B cell (primary cell): ENCODE results near the gene B4GALT7. TPM values are rescaled to one million over a fixed set of nuclear protein-coding genes. Genes with fewer than 3 reads are reported as not detected.

Experiments used
- ATAC-seq: fragments of 200-7000 bp; cut with Tn5 transposase; one replicate; pipeline ENCODE4 v1.10.0; 2021; ENCODE audit warnings: low read depth, mild to moderate bottlenecking, moderate number of reproducible peaks, moderate library complexity
- CTCF ChIA-PET: fragments of 350-600 bp; sonication (Branson Sonifier 250); formaldehyde crosslinking; loops from one replicate; lab custom pipeline; 2021; ENCODE audit warnings: antibody characterized with exemption, inconsistent platforms; lab: Charles Lee
- POLR2A ChIA-PET: fragments of 350-600 bp; sonication (Branson Sonifier 250); formaldehyde crosslinking; loops from one replicate; lab custom pipeline; 2021; ENCODE audit warnings: antibody characterized with exemption; lab: Charles Lee
- DNase-seq: peaks from one replicate; pipeline ENCODE4 v3.0.0; 2013
- H2AFZ ChIP-seq: 2 replicates; pipeline ENCODE4 v1.6.1; 2012; ENCODE audit warnings: mild to moderate bottlenecking, low read depth, low read length; ENCODE audit not compliant: insufficient read depth, poor library complexity, severe bottlenecking
- H3K27ac ChIP-seq, 2 donors: 1 replicate in 1 of 2; 2 replicates in 1 of 2; pipeline ENCODE4 v1.5.1; 2012 to 2013; ENCODE audit warnings: low read length in 2 of 2, mild to moderate bottlenecking in 2 of 2, moderate library complexity in 1 of 2
- H3K27me3 ChIP-seq, 4 experiments: fragments of 200-600 bp in 1 of 4; sonication (generic) in 1 of 4; replicated peaks in 1 of 4; 1 replicate in 2 of 4; 2 replicates in 2 of 4; pipeline versions ENCODE4 v1.6.1 to v1.7.0; 2013 to 2016; ENCODE audit warnings: low read length in 3 of 4, mild to moderate bottlenecking in 2 of 4, mixed read lengths in 1 of 4, moderate library complexity in 1 of 4; ENCODE audit not compliant: insufficient read depth in 4 of 4, control insufficient read depth in 3 of 4; ENCODE audit errors: control extremely low read depth in 1 of 4
- H3K36me3 ChIP-seq, 2 experiments: replicated peaks in 1 of 2; 1 replicate in 1 of 2; 2 replicates in 1 of 2; pipeline versions ENCODE4 v1.6.1 to v1.7.1; 2013; ENCODE audit warnings: low read length in 1 of 2; ENCODE audit not compliant: insufficient read depth in 2 of 2, control insufficient read depth in 1 of 2; ENCODE audit errors: control extremely low read depth in 1 of 2, extremely low read depth in 1 of 2
- H3K4me1 ChIP-seq, 2 donors: fragments of 200-600 bp in 1 of 2; sonication (generic) in 1 of 2; 1 replicate in 1 of 2; 2 replicates in 1 of 2; pipeline versions ENCODE4 v1.5.1 to v1.6.1; 2013 to 2017; ENCODE audit warnings: low read length in 2 of 2; ENCODE audit not compliant: control insufficient read depth in 2 of 2, insufficient read depth in 2 of 2
- H3K4me2 ChIP-seq: replicated peaks from 2 replicates; pipeline ENCODE3; 2012; ENCODE audit warnings: mild to moderate bottlenecking, low read depth, low read length; ENCODE audit not compliant: poor library complexity, severe bottlenecking
- H3K4me3 ChIP-seq, 5 experiments: fragments of 200-600 bp in 1 of 5; sonication (generic) in 1 of 5; 1 replicate in 3 of 5; 2 replicates in 2 of 5; pipeline versions ENCODE4 v1.5.1 to v1.7.0; 2011 to 2016; ENCODE audit warnings: low read length in 4 of 5, mild to moderate bottlenecking in 4 of 5, low read depth in 2 of 5, control low read depth in 1 of 5, moderate library complexity in 1 of 5; ENCODE audit not compliant: insufficient read depth in 1 of 5; ENCODE audit errors: control extremely low read depth in 1 of 5, extremely low read depth in 1 of 5
- H3K79me2 ChIP-seq: fragments of 200-600 bp; sonication (generic); one replicate; pipeline ENCODE4 v1.6.0; 2016; ENCODE audit warnings: low read length; ENCODE audit not compliant: control insufficient read depth, insufficient read depth
- H3K9ac ChIP-seq: fragments of 200-600 bp; sonication (generic); 2 replicates; pipeline ENCODE4 v1.6.1; 2017; ENCODE audit warnings: mild to moderate bottlenecking, low read length, moderate library complexity
- H3K9me3 ChIP-seq, 3 donors: one replicate each; pipeline versions ENCODE4 v1.6.1 to v1.7.1; 2013; ENCODE audit warnings: low read length in 2 of 3; ENCODE audit not compliant: control insufficient read depth in 2 of 3, insufficient read depth in 1 of 3; ENCODE audit errors: control extremely low read depth in 1 of 3
- H4K20me1 ChIP-seq: 2 replicates; pipeline ENCODE4 v1.6.0; 2012; ENCODE audit warnings: mild to moderate bottlenecking, low read length; ENCODE audit not compliant: insufficient read depth, control insufficient read depth, poor library complexity, severe bottlenecking
- H3K27ac Mint-ChIP-seq: one replicate; pipeline ENCODE4 v1.8.0; 2021; ENCODE audit warnings: mixed read lengths
- H3K27me3 Mint-ChIP-seq: one replicate; pipeline ENCODE4 v1.8.0; 2021; ENCODE audit warnings: mixed read lengths
- H3K4me1 Mint-ChIP-seq: one replicate; pipeline ENCODE4 v1.8.0; 2021; ENCODE audit warnings: mixed read lengths
- H3K4me3 Mint-ChIP-seq: one replicate; pipeline ENCODE4 v1.8.0; 2021; ENCODE audit warnings: mixed read lengths
- H3K9me3 Mint-ChIP-seq: one replicate; pipeline ENCODE4 v1.8.0; 2022; ENCODE audit warnings: mixed read lengths; ENCODE audit not compliant: insufficient read depth
- EZH2 ChIP-seq: IDR thresholded peaks from 2 replicates; pipeline ENCODE4 v1.6.1; 2012; ENCODE audit warnings: borderline replicate concordance, low read depth, mild to moderate bottlenecking, moderate library complexity, low read length; ENCODE audit not compliant: insufficient read depth, poor library complexity, severe bottlenecking
- WGBS: methylation state at CpG from one replicate; pipeline ENCODE4 v1.1.5; 2013; ENCODE audit warnings: missing lambda C conversion rate; ENCODE audit not compliant: insufficient coverage; 5-methylcytosine and 5-hydroxymethylcytosine counted together
- intact Hi-C: fragments of 100-400 bp; cut with micrococcal nuclease; formaldehyde crosslinking; loops from one replicate; pipeline ENCODE4 v1.10.0; 2022
- polyA plus RNA-seq: library from polyadenylated mRNA; depleted of rRNA; stranded (reverse); fragments of >200 nt; gene quantifications from 2 replicates; pipeline ENCODE4 v1.2.3, GENCODE V29; 2012
- total RNA-seq, 2 donors: library from RNA; stranded (reverse); fragments of 120-200 nt in 1 of 2; gene quantifications; 1 replicate in 1 of 2; 2 replicates in 1 of 2; pipeline versions ENCODE4 v1.2.3 to v1.2.4, GENCODE V29; 2013 to 2022
- TF ChIP-seq, protein P1 (sequence below): fragments of 200-600 bp; IDR thresholded peaks from one replicate; pipeline ENCODE4 v1.8.0; 2022; ENCODE audit warnings: antibody characterized with exemption, mild to moderate bottlenecking

The B4GALT7 gene
- total and polyA plus RNA-seq, 2 donors (not counting 1 experiment from before 2014, with no cell fraction given): 27.0 to 41.8 TPM

DNA sequence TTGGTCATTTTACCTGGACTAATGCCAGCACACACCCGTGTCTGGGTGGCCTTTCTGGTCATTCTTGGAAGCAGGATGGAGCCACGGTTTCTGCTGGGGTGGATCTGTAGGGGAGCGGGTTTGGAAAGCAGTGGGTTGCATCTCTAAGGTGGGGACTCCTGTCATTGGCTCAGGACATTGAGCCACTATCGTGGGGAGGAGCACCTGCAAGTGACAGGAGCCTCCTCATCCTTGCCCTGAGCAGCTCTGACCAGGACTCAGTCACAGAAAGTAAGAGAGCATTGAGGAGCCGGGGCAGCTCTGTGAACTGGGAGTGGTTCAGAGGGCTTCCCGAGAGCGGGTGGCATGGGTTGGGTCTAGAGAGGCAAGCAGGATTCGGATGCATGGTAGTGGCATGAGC lies 3.7 kb downstream of the B4GALT7 start:
- intact Hi-C loops: loop anchor here (5.0 to 10.0 kb wide), 2 partner anchors 199 to 301 kb away; partner anchors contain the start of genes F12, PFN3, PRELID1 and RAB24
- Histone ChIP-seq H3K27me3 (no peaks in the 10 kb centered on the region), H3K79me2 (no peaks in the 10 kb centered on the region), H3K4me3 (no peak overlapping the region), H4K20me1 (peaks cover 12% of the 10 kb centered on the region), H2AFZ (no peak overlapping the region), H3K4me2 (no peak overlapping the region), H3K4me1 (peaks cover 17 to 33% of the 10 kb centered on the region in 2 donors), H3K27ac (no peak overlapping the region), H3K36me3 (peaks cover 0 to 6% of the 10 kb centered on the region in 2 experiments), H3K9ac (no peak overlapping the region), H3K9me3 (no peaks in the 10 kb centered on the region)
- H3K27me3 Mint-ChIP-seq: no peaks in the 10 kb centered on the region
- no peak overlapping the region for H3K27ac Mint-ChIP-seq
- no peak overlapping the region for H3K4me3 Mint-ChIP-seq
- no peaks in the 10 kb centered on the region for H3K9me3 Mint-ChIP-seq
- H3K4me1 Mint-ChIP-seq: peaks cover 37% of the 10 kb centered on the region
- ChIA-PET POLR2A (no interaction called here), CTCF (interaction anchor here (1.1 kb wide), 1 partner anchor 598 kb away, joined by 3 read pairs; no protein-coding TSS in a partner anchor)
- 96% methylated on average over 6 of the region's 8 CpGs for WGBS
- no peak for DNase-seq
- no peak for TF ChIP-seq EZH2
- TF ChIP-seq, protein P1, sequence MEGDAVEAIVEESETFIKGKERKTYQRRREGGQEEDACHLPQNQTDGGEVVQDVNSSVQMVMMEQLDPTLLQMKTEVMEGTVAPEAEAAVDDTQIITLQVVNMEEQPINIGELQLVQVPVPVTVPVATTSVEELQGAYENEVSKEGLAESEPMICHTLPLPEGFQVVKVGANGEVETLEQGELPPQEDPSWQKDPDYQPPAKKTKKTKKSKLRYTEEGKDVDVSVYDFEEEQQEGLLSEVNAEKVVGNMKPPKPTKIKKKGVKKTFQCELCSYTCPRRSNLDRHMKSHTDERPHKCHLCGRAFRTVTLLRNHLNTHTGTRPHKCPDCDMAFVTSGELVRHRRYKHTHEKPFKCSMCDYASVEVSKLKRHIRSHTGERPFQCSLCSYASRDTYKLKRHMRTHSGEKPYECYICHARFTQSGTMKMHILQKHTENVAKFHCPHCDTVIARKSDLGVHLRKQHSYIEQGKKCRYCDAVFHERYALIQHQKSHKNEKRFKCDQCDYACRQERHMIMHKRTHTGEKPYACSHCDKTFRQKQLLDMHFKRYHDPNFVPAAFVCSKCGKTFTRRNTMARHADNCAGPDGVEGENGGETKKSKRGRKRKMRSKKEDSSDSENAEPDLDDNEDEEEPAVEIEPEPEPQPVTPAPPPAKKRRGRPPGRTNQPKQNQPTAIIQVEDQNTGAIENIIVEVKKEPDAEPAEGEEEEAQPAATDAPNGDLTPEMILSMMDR: no peak
- no peak for ATAC-seq

DNA sequence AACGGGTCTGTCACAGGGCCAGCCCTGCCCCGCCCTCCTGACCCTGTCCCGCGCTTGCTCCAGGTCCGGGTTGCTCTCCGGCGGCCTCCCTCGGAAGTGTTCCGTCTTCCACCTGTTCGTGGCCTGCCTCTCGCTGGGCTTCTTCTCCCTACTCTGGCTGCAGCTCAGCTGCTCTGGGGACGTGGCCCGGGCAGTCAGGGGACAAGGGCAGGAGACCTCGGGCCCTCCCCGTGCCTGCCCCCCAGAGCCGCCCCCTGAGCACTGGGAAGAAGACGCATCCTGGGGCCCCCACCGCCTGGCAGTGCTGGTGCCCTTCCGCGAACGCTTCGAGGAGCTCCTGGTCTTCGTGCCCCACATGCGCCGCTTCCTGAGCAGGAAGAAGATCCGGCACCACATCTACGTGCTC lies 4.2 kb downstream of the B4GALT7 start:
- Histone ChIP-seq H2AFZ (no peak overlapping the region), H3K9ac (no peak overlapping the region), H3K4me3 (no peak overlapping the region), H3K27me3 (no peaks in the 10 kb centered on the region), H3K36me3 (peaks cover 0 to 6% of the 10 kb centered on the region in 2 experiments), H3K4me2 (no peak overlapping the region), H3K79me2 (no peaks in the 10 kb centered on the region), H3K27ac (no peak overlapping the region), H3K9me3 (no peaks in the 10 kb centered on the region), H3K4me1 (peaks cover 15 to 28% of the 10 kb centered on the region in 2 donors), H4K20me1 (peaks cover 14% of the 10 kb centered on the region)
- Mint-ChIP-seq H3K27me3 (no peaks in the 10 kb centered on the region), H3K9me3 (no peaks in the 10 kb centered on the region), H3K4me3 (no peak overlapping the region), H3K27ac (no peak overlapping the region), H3K4me1 (peaks cover 32% of the 10 kb centered on the region)
- TF ChIP-seq, protein P1: no peak
- TF ChIP-seq EZH2: no peak
- DNase-seq (no peak), ATAC-seq (no peak)
- intact Hi-C loops: loop anchor here (5.0 to 10.0 kb wide), 2 partner anchors 199 to 302 kb away; partner anchors contain the start of genes F12, PFN3, PRELID1 and RAB24
- CTCF ChIA-PET: no interaction called here
- POLR2A ChIA-PET: interaction anchor here (0.6 kb wide), 1 partner anchor 175 kb away, joined by 7 read pairs; no protein-coding TSS in a partner anchor
- 98% methylated on average over 27 of the region's 27 CpGs for WGBS
